Renal pelvis (tissue), 4 donors: ENCODE results near the gene KCNC1. TPM values are rescaled to one million over a fixed set of nuclear protein-coding genes. Genes with fewer than 3 reads are reported as not detected.

Experiments
- DNase-seq: peaks from one replicate; pipeline ENCODE4 v3.0.0-alpha.2; 2013
- polyA plus RNA-seq, 3 donors: library from polyadenylated mRNA; unstranded; fragments of 120-200 nt; gene quantifications; one replicate each; pipeline ENCODE4 v1.2.1, GENCODE V29; 2013; ENCODE audit not compliant: insufficient read length in 3 of 3

Gene KCNC1
- polyA plus RNA-seq, 3 donors: 1.1 to 1.8 (median 1.7) TPM

DNA sequence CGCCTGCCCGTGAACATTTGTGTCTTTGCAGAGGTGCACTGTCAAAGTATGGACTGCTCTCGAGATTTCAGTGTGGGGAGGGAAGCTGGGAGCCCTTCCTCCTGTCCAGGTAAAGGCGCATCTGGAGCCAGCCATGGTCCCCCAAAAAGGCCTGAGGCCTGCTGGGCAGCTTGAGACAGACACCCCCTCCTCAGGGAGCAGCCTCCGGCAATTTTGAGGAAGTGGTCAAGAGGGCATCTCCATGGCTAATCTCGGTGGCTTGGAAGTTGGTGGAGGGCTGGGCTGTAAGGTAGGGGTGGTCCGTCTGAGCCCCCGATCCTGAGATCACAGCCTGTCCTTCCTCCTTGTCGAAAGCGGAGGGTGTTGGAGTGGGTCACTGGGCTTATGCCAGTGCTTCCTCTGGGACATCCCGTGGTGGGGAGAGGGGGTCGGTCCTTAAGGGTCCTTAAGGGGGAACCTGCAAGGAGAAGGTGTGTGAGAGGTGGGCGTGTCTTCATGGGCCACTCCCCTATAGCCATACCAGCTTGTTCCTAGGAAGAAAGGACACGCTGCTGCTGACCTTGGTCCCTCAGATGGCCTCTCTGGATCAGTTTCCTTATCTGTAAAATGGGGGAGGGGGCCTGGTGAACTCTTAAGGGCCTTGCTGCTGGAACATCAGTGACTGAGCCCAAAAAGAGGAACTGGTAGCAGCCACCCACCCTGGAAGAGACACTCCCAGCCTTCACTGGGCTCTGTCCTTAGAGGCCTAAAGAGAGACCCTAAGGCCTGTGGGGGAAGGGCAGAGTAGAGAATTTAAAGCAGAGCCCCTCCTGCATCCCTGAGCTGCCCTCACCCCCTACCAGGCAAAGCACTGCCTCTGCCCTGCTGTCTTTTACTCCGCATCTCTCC lies 2.6 kb downstream of the KCNC1 start:
- DNase-seq: no peak

DNA sequence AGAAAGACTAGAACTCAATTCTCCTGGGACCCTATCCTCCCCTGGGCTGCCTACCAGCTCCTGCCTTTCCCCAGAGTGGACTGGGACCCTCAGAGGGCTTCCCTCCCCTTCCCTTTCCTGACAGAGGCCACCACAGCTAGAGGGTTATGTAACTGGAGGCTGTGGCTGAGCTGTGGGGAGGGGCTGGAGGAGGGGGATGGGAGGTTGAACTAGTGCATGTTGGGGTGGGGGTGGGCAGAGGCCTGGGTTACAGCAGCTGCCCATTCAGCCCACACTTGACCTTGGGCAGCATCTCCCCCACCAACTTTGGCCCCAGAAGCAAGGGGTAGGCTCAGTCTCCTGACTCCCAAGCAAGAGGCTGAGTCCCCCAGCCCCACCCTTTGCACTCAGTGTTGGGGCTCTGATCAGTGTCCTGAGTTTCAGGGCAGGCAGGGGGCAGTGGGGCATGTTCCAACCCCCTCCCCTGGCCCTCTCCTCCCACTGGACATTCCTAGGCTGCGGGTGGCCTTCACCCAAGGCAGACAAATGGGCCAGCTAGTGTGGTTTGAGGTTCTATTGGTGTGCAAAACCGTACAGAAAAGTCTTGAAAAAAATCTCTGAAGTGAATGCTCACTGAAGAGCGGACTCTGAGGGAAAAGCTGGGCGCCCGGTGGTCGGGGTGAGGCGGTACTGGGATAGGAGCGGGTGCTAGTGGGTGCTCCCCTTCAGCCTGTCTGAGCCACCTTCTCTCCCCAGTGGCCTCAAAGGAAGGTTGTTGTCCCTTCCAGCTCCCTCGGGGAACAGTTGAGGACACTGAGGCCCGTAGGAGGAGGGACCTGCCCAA lies 3.8 kb downstream of the KCNC1 start:
- DNase-seq: no peak

DNA sequence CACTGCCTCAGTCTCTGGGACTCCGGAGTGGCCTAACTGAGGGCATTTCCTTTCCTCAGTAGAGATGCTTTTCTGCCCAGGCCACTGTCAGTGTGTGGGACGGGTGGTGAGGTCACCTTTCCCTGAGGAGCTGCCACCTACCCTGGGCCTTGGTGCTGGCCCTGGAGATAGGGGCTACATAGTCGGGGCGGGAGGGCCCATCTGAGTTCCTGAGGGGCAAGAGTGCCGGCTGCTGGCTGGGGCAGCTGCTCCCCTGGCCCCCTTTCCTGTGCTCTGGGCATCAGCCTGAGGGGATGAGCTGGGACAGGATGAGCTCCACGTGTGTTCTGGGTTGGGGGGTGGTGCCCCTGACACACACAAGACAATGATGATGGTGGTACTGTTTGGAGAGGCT lies 5.4 kb downstream of the KCNC1 start:
- no peak for DNase-seq

DNA sequence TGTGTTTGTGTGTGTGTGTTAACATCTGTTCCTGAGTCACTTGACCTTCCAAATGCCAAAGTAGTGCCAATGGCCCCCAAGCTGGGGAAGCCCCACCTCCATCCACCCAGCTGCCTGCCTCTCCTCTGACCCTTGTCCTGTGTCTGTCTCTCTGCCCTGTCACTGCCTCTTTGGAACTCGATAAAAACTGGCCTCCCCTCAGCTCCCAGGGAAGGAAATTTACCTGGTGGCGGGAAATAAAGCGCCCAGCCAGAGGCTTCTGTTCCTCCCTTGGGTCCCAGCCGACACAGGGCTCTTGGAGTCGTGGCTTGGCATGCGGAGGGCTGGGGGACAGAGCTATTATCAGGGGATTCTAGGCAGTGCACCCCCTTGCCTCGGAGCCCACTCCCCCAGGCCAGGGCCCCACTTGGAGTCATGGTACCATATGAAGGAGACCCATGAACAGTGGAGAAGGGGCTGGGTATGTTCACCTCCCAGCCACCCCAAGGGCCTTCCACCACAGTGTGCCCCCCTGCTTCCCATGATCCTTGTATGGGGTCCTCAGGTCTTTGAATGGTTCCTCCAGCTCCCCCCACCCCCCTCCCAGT lies 6.2 kb downstream of the KCNC1 start:
- DNase-seq: no peak

DNA sequence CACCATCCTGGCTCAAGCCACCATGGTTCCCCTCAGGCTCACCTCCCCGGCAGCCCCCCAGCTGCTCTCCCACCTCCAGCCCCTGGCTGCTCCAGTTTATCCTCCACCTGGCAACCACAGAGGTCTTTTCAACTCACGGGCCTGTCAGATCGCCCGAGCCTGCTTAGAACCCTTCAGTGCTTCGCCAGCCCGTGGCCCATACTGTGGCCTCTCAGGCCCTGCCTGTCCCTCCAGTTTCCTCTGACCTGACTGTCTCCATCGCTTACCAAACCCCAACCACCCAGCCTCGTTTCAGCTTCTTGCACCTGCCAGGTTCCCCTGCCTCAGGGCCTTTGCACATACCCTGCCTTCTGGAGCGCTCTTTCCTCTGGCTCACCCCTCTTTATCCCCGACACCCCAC lies 6.9 kb downstream of the KCNC1 start:
- no peak for DNase-seq

DNA sequence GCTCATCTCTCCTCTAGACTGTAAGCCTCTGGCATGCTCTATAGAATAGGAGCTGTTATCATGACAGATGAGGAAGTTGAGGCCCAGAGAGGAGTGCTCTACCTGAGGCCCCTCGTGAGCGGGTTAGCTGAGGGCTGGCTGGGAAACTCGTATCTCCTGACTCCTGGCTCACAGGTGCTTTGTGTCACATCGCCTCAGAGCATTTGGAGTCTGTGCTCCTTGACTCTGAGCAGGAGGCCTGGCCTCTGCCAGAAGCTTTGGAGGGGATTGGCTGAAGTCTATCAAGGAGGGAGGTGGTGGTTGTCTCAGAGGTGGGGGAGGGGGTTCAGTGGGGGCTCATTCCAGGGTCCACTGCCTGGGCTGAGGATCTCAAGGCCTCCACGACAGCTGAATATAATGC lies 7.4 kb downstream of the KCNC1 start:
- DNase-seq: no peak

DNA sequence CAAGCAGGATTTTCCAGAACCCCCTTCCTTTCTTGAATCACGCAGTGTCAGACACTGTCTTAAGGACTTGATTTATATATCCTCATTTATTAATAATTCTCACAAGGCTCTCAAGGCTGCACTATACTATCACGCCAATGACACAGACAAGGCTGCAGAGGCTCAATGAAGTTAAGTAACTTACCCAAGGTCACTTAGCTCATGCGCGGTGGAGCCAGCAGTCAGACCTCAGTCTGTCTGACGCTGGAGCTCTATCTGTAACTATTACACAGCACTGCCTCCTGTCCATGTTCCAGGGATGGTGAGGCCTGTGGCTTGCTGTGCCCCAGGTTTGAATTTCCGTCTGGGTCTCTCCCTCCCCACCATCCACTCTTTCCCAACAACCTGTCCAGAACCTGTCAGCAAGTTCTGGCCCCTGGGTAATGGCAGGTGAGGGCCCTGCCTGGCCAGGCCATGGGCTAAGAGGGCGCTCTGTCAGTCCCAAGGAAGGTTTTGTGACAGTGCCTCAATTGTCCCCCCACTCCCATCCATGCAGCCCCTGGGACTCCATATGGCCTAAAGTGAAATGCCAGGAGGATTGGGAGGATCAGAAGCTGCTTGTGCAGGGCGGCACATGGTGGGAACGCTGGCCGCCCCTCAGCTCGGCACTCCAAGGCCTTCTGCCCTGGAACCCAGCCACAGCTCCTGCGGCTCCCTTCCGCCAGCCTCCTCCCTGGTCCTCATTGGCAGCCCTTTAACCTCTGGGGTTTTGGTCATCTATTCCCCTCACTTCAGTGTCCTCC lies 8.6 kb downstream of the KCNC1 start:
- DNase-seq: no peak

DNA sequence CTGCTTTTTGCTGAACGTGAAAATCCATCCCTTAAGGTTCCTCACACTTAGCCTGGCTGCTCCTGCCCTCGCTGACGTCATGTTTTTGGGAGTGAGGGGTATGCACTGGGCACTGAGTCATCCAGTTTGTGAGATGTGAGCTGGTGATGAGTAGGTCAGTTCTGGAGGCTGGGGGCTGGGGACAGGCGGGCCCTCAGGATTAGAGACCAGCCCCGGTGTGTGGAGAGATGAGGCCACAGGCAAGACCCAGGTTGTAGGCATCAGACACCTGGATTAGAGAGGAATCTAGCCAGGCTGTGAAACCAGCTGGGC lies 9.2 kb downstream of the KCNC1 start:
- no peak for DNase-seq

DNA sequence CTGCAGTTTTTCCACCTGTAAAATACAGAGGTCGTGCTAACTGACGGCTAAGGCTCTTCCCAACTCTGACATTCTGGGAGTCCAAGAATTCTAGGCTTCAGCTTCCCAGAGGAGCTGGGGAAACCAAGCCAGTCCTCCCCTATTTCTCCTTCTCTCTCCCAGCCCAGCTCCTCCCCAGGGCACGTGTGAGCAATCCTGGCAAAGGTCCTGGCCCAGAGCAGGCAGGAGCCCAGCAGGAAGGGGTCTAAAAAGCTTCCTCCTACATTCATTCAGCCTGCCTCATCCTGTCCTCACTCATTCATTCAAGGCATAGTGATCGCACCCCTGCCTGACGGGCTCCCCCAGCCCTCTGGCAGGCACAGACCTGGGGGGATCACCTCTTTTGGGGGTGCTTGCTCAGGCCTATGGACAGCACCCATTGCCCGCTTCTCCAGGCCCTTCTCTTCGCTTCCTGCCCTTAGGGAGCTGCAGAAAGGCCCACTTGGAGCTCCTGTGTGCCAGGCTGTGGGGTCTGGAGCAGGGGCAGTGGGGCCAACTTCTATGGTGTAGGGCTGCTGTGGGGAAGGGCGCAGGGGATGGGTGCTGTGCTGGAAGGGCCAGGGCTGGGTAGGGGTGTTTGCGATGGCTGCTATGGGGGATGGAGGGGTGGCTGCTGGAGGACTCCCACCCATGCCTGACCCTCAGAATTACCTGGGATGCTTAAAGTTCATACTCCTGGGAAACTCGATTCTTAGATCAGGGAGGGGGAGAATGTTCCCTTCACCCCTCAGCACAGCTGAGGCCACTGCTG lies 9.8 kb downstream of the KCNC1 start:
- DNase-seq: no peak

DNA sequence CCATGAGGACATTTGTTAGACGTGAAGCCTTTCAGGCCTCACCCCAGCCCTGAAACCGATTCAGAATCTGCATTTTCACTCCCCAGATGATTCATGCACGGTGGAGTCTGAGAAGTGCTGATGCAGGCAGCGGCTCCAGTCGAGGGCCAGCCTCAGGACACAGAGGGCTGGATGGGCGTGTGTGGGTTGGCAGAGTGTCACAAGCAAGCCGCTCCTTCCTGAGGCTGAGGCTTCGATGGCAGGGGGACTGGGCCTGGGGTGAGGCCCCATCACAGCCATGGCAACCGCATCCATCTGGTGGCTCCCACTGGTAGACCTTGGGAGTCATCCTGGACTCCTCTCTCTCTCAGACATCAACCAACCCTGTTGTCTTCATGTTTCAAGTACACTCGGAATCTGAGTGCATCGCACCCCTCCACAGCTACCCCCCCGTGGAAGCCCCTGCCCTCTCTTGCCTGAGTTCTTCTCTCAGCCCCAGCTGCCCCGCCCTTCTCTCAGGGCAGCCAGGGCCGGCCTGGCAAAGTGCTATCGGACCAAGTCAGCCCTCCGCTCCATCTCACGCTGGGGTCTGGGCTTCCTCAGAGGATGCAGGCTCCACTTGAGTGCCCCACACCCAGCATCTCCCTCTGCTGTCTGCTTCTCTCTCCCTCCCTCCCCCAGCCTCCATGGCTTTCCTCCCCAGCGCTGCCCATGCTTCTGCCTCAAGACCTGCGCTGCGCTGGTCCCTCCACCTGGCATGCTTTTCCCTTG lies 10.6 kb downstream of the KCNC1 start:
- DNase-seq: no peak

DNA sequence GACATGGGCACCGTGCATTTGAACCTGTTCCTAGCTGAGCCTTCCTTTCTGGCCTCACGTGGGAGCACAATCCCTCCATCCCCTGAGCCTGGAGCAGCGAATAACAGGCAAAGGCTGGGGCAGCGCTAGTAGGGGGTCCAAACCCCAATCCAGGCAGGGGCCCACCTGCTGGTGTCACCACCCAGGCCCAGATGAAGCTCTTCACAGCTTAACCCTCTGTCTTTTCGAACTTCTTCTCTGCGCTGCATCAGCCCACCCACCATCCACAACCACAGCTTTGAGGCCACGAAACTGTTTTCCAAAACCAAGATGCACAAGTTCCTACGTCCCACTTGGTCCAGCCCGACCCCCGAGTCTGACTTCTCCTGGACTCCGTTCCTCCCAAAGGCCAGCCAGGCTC lies 11.5 kb downstream of the KCNC1 start:
- no peak for DNase-seq

DNA sequence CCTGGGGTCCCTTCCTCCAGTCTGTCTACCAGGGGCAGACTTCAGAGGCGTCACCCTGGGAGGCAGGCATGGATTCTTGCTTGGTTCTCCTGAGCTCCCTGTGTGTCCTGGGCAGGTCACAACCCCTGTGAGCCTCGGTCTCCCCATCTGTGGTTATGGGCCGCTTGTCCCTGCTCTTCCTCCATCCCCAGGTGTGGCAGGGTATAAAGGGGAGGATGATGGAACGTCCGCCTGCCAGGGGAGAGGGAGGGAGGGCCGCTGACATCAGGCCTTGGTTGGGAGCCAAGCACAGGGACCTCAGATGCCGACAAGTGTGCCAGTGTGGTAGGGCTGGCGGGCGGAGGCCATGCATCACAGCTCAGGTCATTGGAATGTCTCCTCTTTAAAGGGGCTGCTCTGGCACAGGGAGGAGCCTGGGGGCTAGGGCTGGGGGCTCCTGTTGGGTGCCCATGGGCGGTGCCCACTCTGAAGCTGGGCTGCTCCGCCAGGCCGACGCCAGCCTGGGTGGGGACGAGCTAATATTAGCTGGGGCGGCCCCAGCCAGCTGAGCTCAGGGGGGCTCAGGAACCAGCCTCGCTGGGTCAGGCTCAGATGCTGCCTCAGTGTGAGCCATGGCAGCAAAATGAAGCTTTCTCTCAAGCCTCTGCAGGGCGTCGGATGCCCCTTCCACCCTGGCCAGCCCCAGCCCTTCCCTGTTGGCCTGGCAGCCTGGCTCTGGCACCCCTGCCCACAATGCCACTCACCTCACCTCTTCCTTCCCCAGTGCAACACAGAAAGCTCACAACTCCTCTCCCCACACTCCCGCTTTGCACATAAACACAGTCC lies 12.8 kb downstream of the KCNC1 start:
- DNase-seq: no peak

DNA sequence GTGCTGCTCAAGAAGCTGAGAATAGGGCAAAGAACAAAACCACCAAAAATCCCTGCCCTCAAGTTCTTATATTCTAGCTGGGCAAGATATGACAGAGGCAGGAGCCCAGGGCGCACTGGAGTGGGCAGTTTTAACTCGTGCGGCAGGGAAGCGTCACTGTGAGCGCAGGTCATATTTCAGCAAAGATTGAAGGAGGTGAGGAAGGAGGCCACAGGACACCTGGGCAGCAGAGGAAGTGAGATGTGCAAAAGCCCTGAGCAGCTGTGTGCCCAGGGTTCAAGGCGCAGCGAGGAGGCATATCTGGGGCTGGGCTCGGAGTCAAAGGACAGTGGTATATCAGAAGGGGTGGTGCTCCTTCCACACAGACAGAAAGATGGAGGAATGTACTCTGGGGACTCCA lies 13.5 kb downstream of the KCNC1 start:
- DNase-seq: no peak

DNA sequence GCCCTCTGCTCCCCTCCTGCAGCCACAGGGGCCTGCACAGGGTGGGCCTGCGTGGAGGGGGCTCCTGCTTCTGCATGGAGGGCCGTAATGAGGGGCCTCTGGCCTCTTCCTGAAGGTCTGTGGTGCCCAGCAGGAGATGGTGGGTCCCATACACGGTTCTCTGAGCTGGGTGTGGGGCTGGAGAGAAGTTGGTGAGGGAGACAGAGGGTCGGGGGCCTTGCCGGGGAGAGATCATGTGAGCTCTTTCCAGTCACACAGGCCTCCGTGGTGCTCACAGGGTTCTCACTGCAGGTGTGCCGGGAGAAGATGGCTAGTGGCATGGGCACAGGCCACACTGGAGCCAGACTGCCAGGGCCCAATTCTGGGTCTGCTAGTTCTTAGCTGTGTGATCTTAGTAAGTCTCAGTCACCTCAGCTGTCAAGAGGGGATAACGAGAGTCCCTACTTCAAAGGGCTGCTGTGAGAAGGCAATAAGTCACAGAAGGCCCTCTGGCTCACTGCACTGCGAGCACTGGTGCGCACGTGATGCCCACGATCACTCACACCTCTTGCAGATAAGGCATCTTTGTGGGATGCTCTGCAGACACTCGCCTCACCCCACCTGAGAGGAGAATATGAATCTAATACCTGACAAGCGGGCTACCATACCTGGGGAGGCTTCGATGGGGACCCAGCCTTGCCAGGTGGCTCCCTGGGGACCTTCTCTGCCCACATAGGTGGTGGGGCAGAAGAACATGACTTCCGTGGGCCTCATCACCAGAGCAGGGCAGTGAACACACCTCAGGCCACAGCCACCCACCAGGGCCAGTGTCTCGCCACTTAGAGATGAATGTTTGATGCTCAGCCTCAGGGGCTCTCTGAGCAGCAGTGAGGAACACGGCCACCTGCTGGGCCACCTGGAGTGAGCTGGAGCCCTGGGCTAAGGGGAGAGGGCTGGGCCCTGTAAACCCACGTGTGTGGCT lies 14.5 kb downstream of the KCNC1 start:
- DNase-seq: no peak

DNA sequence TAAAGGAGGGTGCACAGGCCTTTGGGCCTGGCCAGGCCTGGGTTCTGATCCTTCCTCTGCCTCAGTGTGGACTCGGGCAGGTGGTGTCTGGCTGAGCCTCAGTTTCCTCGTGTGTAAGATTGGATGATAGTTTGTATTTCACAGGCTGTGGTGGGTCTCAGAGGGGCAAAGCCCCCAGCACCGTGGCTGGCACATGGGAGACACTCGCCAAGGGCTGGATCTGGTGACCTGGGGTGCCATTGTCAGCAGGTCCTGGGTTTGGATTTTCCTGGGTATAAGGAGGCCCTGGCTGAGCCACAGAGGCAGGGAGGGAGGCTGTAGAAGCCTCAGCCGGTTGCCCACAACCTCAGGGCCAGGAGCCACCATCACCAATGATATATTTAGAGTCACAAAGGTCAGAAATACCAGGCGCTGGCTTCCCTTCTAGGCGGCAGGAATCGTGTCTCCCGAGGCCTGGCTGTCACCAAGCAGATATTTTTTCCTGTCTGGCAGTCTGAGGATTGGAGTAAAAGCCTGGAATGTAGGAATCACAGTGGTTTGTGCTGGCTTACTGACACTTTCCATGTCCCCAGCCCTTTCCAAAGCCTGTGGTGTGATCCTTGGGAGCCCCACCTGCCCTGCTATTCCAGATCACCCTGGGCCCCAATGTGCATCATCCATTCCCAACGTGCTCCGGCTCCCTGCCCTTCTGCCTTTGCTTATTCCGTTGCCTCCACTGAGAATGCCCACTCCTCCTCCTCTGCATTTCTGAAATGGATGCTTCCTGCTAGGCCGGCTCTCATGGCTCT lies 15.6 kb downstream of the KCNC1 start:
- DNase-seq: no peak

DNA sequence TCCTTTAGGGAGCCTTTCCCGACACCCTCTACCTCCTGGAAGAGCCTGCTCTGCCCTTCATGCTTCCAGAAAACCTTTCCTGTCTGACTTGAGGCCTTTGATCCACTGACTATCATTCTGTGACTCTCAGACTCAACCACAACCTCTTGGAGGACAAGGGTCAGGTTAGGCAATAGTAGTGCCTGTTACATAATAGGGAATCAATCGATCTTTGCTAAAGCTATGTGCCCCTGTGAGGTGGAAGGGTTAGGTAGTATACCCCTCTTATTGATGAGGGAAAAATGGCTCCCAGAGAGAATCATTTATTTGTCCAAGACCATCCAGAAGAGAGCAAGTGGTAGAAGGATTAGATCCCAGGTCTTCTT lies 16.2 kb downstream of the KCNC1 start:
- DNase-seq: no peak

DNA sequence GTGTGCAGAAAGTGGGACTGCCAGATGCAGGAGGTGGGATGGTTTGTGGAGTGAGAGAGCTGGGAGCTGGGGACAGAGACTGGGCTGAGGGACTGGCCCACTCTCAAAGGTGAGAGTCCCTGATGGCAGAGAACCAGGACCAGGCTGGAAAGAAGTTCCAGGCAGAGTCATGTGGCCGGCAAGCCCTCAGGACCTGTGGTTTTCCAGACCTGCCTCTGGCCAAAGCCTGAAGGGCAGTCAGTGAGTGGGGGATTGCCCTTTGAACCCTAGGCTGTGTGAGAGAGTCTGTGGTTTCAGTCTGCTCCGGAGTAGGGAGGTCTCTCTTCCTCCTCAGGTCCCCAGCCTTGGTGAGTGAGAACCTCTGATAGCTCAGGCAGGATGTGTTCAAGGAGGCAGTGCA lies 17.0 kb downstream of the KCNC1 start:
- DNase-seq: no peak

DNA sequence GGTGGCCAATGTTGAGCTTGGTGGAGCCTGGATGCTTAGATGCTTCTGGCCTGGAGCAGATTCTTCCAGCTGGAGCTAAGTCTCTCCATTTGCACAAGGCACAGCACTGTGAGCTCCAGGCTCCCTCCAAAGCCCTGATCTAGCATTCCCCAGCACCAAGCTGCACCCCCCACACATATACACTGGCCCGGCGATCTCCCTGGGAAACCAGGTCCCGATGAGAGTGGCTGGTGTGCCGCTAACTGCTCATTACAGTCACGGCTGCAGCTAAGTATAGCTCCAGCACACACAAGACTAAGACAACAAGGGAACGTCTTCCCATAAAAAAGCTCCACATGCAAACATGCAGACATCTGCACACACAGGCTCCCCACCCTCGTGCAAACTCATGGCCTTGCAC lies 17.6 kb downstream of the KCNC1 start:
- no peak for DNase-seq
